GM12873 (cell line): ENCODE measurements around the gene ZBTB45.

ENCODE experiments used
- CTCF ChIP-seq: IDR thresholded peaks from 2 replicates; pipeline ENCODE4 v1.5.1; 2012; ENCODE audit warnings: low read depth, mild to moderate bottlenecking, moderate library complexity, low read length, control low read depth; ENCODE audit not compliant: insufficient read depth; ENCODE audit errors: missing control alignments

Gene ZBTB45

DNA sequence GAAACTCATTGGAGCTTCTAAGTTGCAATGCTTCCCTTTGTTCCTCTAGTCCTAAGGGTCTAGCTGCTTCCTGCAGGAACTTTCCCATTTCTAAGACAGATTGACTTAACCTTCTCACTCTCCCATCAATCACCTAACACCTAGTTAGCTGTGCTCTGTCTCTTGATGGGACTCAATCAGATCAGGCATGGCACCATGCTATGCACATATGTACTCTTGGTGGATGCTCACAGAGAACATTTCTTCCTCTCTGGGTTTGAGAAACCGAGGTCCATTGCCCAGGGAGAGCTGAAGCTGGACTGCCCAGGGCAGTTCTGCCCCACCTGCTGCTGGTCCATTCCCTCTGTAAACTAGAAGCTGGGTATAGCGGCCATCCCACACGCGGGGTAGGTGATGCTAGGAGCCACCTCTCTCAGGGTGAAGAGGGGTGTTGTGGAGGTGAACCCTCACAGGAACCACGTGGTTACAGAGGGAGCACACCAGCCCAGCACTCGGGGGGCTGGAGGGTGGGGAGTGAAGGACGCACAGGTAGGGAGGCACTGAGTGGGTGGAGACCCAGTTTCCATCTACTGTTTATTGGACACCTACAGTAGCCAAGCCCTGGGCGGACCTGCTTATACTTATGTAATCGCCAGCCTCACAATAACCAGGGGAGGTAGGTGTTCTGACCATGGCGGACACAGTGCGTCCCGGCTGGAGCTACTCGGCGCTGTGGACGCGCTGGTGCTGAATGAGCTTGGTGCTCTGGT is 41.9 kb upstream of the ZBTB45 start:
- no peak for TF ChIP-seq CTCF

GRCh38 chr19:58560921-58561320 is 41.3 kb upstream of the ZBTB45 start:
- no peak for TF ChIP-seq CTCF

DNA sequence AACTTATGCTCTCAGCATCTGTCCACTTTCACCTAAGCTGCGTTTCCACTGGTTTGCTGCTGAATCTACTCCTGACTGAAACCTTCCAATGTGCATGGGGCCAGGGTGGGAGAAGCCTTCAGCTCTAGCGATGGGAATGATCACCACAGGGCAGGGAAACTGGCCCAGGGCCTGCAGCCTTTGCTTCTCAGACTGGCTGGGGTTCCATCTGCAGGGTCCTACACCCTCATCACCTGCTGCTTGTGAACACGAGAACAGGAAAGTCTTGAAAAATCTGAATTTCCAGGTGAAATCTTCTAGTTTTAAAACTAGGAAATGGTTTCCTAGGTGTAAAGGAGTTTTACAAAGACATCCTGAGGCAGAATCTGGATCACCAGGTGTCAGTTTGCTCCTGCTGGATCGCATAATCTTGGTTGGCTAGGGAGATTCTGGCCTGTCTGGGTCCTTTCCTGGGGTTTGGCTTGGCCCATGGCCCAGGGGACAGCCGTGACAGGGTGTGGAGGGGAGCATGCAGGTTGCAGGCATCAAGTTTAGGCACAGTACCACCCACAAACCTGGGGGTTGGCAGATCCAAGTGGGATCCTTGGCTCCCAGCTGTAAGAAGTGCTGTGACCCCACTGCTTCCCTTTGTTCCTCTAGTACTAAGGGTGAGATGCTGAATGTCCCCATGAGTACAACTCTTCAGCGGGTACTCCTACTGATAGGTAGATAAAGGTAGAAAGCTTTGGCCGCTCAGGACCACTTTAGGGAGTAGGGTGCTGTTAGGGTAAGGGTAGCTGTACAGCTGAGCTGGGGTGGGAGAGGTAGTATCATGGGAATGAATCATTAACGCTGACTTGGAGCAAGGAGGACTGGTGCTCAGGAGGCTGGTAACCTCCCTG is 40.6 kb upstream of the ZBTB45 start:
- TF ChIP-seq CTCF, result no peak

- no peak for TF ChIP-seq CTCF
Measured at GRCh38 chr19:58559275-58560006, 39.8 kb upstream of the ZBTB45 start.

GRCh38 chr19:58558623-58559274 is 39.1 kb upstream of the ZBTB45 start:
- TF ChIP-seq CTCF, result no peak

DNA sequence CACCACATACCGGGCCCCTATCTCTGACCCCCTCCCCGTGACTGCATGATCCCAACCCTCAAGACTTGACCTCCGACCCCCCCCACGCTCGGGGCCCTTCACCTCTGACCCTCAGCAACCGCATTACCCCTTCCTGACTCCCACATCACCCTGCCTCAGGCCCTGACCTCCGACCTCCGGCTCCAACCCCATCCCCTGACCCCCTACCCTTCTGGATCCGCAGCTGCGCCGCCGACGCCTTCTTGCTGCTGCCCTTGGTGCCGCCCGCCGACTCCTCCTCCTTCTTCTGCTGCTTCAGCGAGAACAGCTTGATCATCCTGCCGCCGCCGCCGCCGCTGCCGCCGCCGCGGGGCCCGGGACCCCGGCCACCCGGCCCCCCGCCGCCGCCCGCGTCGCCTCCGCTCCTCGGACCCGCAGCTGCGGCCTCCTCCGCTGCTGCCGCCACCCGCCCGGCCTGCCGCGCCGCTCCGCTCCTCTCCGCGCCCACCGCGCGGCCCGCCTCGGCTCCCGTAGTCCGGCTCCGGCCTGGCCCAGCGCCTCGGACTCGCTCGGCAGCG is 38.5 kb upstream of the ZBTB45 start, which contains the start of gene UBE2M:
TSS of gene UBE2M (minus strand) at position 546 of the 557 bp plus-strand sequence. CDS start at position 316, 230 bp downstream.
- no peak for TF ChIP-seq CTCF
